ENCODE data around the gene GPM6B. TPM values are rescaled to one million over a fixed set of nuclear protein-coding genes. Genes with fewer than 3 reads are reported as not detected.

GPM6B gene
- total and polyA plus RNA-seq, 5 experiments from 2014 or later = 0.16 to 0.68 (median 0.46) TPM; not detected in 2

- H3K27me3 Mint-ChIP-seq = peaks cover 0 to 4% (median 0%) of the 10 kb centered on the region in 5 donors
- POLR2A ChIA-PET = no interaction called here
- DNase-seq = no peak
- H3K4me3 Mint-ChIP-seq = no peak overlapping the region
- peaks cover 0 to 5% (median 0%) of the 10 kb centered on the region in 9 donors for H3K9me3 Mint-ChIP-seq
- no peaks in the 10 kb centered on the region for H3K36me3 Mint-ChIP-seq
- no peaks in the 10 kb centered on the region for H3K4me1 Mint-ChIP-seq
- ATAC-seq = no peak
- no peak overlapping the region for H3K27ac Mint-ChIP-seq
Observed at GRCh38 chrX:13837290-13837745, 20.4 kb upstream of the GPM6B start.

DNA sequence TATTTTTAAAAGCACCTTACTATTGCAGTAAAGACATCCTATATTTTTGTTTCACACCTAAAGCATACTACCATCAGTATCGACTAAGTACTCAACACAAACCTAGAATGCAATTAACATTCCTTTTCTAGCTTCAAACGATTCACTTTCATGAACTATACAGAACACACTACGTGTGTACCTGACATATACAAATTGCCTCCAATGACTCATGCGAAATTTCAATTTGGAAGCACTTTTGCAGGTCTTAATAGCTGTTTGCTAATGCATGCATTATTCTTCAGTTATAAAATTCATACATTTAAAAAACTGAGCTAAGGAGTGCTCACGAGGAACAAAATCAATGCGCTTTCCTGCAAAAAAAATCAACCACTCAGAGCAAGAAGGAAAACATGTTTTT is 19.7 kb upstream of the GPM6B start:
- Mint-ChIP-seq H3K9me3 (peaks cover 0 to under 1% (median 0%) of the 10 kb centered on the region in 9 donors), H3K4me3 (no peak overlapping the region), H3K27ac (no peak overlapping the region), H3K27me3 (no peaks in the 10 kb centered on the region), H3K36me3 (no peaks in the 10 kb centered on the region), H3K4me1 (no peaks in the 10 kb centered on the region)
- DNase-seq = no peak
- ATAC-seq = no peak
- POLR2A ChIA-PET = no interaction called here

- no peak for ATAC-seq
- POLR2A ChIA-PET = no interaction called here
- Mint-ChIP-seq H3K4me3 (no peak overlapping the region), H3K27ac (no peak overlapping the region), H3K27me3 (no peaks in the 10 kb centered on the region), H3K4me1 (no peaks in the 10 kb centered on the region), H3K9me3 (no peaks in the 10 kb centered on the region), H3K36me3 (no peaks in the 10 kb centered on the region)
- no peak for DNase-seq
Observed at GRCh38 chrX:13835825-13836224, 18.9 kb upstream of the GPM6B start.

- DNase-seq (no peak), ATAC-seq (no peak)
- H3K27ac Mint-ChIP-seq = no peak overlapping the region
- H3K9me3 Mint-ChIP-seq = no peaks in the 10 kb centered on the region
- POLR2A ChIA-PET = no interaction called here
- H3K27me3 Mint-ChIP-seq = no peaks in the 10 kb centered on the region
- H3K36me3 Mint-ChIP-seq = no peaks in the 10 kb centered on the region
- no peak overlapping the region for H3K4me3 Mint-ChIP-seq
- no peaks in the 10 kb centered on the region for H3K4me1 Mint-ChIP-seq
Observed at GRCh38 chrX:13834355-13834754, 17.5 kb upstream of the GPM6B start.

- H3K4me3 Mint-ChIP-seq = no peak overlapping the region
- H3K27ac Mint-ChIP-seq = no peak overlapping the region
- POLR2A ChIA-PET = no interaction called here
- H3K27me3 Mint-ChIP-seq = peaks cover 0 to 8% (median 2%) of the 10 kb centered on the region in 5 donors
- no peaks in the 10 kb centered on the region for H3K4me1 Mint-ChIP-seq
- no peaks in the 10 kb centered on the region for H3K36me3 Mint-ChIP-seq
- DNase-seq (no peak), ATAC-seq (no peak)
- no peaks in the 10 kb centered on the region for H3K9me3 Mint-ChIP-seq
Observed at GRCh38 chrX:13829983-13830382, 13.1 kb upstream of the GPM6B start.

- no peaks in the 10 kb centered on the region for H3K4me1 Mint-ChIP-seq
- no peaks in the 10 kb centered on the region for H3K36me3 Mint-ChIP-seq
- no peak for ATAC-seq
- no peaks in the 10 kb centered on the region for H3K9me3 Mint-ChIP-seq
- no peak overlapping the region for H3K27ac Mint-ChIP-seq
- no peak for DNase-seq
- peaks cover 0 to 19% (median 2%) of the 10 kb centered on the region in 5 donors for H3K27me3 Mint-ChIP-seq
- no peak overlapping the region for H3K4me3 Mint-ChIP-seq
- POLR2A ChIA-PET = no interaction called here
Observed at GRCh38 chrX:13828392-13828791, 11.5 kb upstream of the GPM6B start.

DNA sequence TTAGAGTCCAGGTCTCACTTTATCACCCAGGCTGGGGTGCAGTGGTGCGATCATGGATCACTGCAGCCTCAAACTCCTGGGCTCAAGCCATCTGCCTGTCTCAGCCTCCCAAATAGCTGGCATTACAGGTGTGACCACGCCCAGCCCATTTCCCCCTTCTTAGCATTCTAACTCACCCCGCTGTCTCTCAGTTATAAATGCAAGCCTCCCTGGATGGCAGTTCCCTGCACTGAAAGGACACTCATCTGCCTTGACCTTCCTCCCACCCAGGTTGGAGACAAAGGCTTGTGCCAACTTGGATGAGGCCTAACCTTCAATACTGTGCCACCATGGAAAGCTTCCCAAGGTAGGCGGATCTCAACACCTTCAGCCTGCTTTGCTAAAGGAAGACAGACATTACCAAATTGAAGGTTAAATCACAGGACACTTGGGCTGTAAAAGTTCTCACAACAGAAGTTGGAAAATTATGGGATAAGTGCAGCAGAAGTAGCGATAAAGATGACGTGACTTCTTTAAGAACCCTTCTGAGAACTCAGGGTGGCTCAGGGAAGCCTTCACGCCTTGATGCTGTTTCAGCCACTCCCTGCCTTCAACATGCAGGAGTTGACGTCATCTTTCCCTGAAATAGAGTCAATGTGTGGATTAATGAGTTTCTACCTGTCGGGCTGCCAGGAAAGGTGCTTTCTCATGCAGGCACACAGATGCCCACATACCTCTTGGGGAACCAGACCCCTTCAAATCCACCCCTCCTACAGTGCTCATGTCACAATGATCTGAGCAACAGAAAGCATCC is 10.6 kb upstream of the GPM6B start:
- Mint-ChIP-seq H3K4me1 (no peaks in the 10 kb centered on the region), H3K9me3 (no peaks in the 10 kb centered on the region), H3K4me3 (no peak overlapping the region), H3K27ac (no peak overlapping the region), H3K27me3 (peaks cover 0 to 19% (median 2%) of the 10 kb centered on the region in 5 donors), H3K36me3 (no peaks in the 10 kb centered on the region)
- POLR2A ChIA-PET = interaction anchor here (0.7 kb wide), 1 partner anchor 147 kb away, joined by 5 read pairs; no protein-coding TSS in a partner anchor
- no peak for DNase-seq
- no peak for ATAC-seq

- H3K36me3 Mint-ChIP-seq = no peaks in the 10 kb centered on the region
- H3K9me3 Mint-ChIP-seq = no peaks in the 10 kb centered on the region
- ATAC-seq (no peak), DNase-seq (no peak)
- no peak overlapping the region for H3K4me3 Mint-ChIP-seq
- peaks cover 0 to 19% (median 2%) of the 10 kb centered on the region in 5 donors for H3K27me3 Mint-ChIP-seq
- no peaks in the 10 kb centered on the region for H3K4me1 Mint-ChIP-seq
- no peak overlapping the region for H3K27ac Mint-ChIP-seq
- POLR2A ChIA-PET = no interaction called here
Observed at GRCh38 chrX:13826770-13827169, 9.9 kb upstream of the GPM6B start.

DNA sequence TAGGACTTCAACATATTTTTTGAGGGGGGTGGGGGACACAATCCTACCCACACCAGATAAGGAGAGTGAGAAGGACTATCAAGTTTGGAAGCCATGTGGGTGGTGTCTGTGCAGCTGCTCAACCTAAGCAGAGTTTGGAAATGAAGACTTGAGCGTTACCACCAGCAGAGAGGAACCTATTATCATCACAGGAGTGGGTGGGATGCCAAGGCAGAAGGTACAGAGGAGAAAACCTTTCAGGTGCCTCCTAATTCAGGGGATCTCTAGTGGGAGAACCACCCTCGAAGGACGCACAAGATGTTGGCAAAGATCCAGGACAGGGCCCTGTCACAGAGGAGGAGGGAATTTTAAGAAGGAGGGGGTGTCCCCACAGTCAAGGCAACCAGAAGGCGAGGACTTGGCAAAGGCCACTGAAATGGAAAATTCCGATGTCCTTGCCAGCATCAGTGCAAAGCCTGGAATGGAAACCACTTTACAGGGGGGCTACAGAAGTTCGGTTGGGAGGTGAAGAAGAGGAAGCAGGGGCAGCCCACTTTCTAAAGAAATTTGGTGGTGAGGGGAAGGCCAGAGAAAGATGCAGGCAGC is 8.4 kb upstream of the GPM6B start:
- no peaks in the 10 kb centered on the region for H3K4me1 Mint-ChIP-seq
- no peak for ATAC-seq
- POLR2A ChIA-PET = no interaction called here
- H3K27ac Mint-ChIP-seq = no peak overlapping the region
- DNase-seq = no peak
- H3K9me3 Mint-ChIP-seq = no peaks in the 10 kb centered on the region
- H3K36me3 Mint-ChIP-seq = no peaks in the 10 kb centered on the region
- no peak overlapping the region for H3K4me3 Mint-ChIP-seq
- peaks cover 0 to 19% (median 2%) of the 10 kb centered on the region in 5 donors for H3K27me3 Mint-ChIP-seq

DNA sequence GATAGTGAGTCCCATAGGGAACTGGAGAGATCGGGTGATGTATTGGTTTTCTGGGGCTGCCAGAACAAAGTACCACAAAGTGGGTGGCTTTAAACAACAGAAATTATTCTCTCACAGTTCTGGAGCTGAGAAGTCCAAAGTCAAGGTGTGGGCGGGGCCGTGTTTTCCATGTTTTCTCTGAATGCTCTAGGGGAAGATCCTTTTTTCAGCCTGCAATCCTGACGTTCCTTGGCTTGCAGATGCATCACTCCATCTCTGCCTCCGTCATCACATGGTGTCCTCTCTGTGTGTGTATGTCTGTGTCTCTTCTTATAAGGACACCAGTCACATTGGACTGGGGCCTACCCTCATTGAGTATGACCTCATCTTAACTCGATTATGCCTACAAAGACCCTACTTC is 7.9 kb upstream of the GPM6B start:
- Mint-ChIP-seq H3K9me3 (no peaks in the 10 kb centered on the region), H3K4me3 (no peak overlapping the region), H3K27ac (no peak overlapping the region), H3K4me1 (no peaks in the 10 kb centered on the region), H3K27me3 (peaks cover 0 to 19% (median 2%) of the 10 kb centered on the region in 5 donors), H3K36me3 (no peaks in the 10 kb centered on the region)
- DNase-seq (no peak), ATAC-seq (no peak)
- POLR2A ChIA-PET = no interaction called here

DNA sequence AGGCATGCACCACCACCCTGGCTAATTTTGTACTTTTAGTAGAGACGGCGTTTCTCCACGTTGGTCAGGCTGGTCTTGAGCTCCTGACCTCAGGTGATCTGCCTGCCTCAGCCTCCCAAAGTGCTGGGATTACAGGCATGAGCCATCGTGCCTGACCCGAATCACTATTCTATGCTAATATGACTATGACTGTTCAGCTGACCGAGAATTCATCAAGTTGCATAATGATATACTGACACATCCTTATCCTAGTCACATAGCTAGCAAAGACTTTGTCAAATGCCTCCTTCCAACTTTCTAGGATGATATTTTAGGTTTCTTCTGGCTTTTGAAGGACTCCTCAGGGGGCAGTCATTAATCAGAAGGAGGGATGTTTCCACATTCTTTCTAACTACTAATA is 4.8 kb upstream of the GPM6B start:
- Mint-ChIP-seq H3K27ac (no peak overlapping the region), H3K27me3 (peaks cover 2 to 28% (median 5%) of the 10 kb centered on the region in 5 donors), H3K36me3 (no peaks in the 10 kb centered on the region), H3K9me3 (no peaks in the 10 kb centered on the region), H3K4me3 (no peak overlapping the region), H3K4me1 (no peaks in the 10 kb centered on the region)
- DNase-seq (no peak), ATAC-seq (no peak)
- POLR2A ChIA-PET = no interaction called here

DNA sequence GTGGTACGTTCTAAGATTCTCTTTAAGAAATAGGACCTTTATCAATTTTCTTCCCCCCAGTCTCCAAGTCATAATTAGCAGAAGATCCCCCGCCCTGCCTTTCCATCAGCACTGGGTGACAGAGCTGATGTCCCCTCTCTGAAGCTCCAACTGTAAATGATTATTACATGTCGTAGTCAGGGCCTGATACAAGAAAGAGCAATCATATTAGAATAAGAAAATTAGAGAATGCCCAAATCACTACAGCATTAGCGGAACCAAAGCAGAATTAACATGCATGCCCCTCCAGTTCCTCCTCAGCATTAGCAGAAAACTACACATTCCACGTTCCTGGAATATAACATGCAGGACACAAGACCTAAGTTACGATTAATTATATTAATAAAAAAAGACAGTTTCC is 717 bp downstream of the GPM6B start:
- no peak for DNase-seq
- no peak for ATAC-seq
- POLR2A ChIA-PET = no interaction called here
- H3K36me3 Mint-ChIP-seq = no peaks in the 10 kb centered on the region
- H3K27me3 Mint-ChIP-seq = peaks cover 2 to 20% (median 9%) of the 10 kb centered on the region in 5 donors
- H3K27ac Mint-ChIP-seq = no peak overlapping the region
- H3K4me1 Mint-ChIP-seq = no peaks in the 10 kb centered on the region
- H3K9me3 Mint-ChIP-seq = no peaks in the 10 kb centered on the region
- H3K4me3 Mint-ChIP-seq = no peak overlapping the region

- DNase-seq (no peak), ATAC-seq (no peak)
- POLR2A ChIA-PET = no interaction called here
- Mint-ChIP-seq H3K27ac (no peak overlapping the region), H3K36me3 (no peaks in the 10 kb centered on the region), H3K27me3 (peaks cover 2 to 20% (median 9%) of the 10 kb centered on the region in 5 donors), H3K9me3 (no peaks in the 10 kb centered on the region), H3K4me3 (no peak overlapping the region), H3K4me1 (no peaks in the 10 kb centered on the region)
Observed at GRCh38 chrX:13815664-13816063, 1.2 kb downstream of the GPM6B start.

DNA sequence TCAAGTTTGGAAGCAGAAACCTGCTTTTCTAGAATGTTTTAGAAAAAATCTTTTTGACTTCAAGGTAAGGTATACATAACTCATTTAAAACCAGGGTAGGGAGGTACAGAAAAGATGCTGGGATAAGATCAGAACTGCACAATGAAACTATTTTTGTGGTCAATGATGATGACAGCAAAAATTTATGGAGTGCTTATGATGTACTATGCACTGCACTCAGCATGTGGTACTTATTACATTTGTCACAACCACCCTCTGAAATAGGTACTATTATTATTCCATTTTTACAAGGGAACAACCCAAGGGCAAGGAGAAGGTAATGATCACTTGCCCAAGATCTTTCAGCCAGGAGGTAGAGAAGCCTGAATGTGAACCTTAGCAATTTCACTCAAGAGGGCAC is 8.0 kb downstream of the GPM6B start:
- Mint-ChIP-seq H3K9me3 (no peaks in the 10 kb centered on the region), H3K4me1 (no peaks in the 10 kb centered on the region), H3K4me3 (no peak overlapping the region), H3K27ac (no peak overlapping the region), H3K27me3 (peaks cover 0 to 10% (median 3%) of the 10 kb centered on the region in 5 donors), H3K36me3 (no peaks in the 10 kb centered on the region)
- POLR2A ChIA-PET = no interaction called here
- no peak for ATAC-seq
- no peak for DNase-seq

Measured in naive thymus-derived CD8-positive, alpha-beta T cell (primary cell).